GM21390 (cell line): ENCODE measurements around the gene CTBS.
"Not testable (repeated sequence)": the region's sequence is repeated elsewhere in the genome, so short reads cannot be mapped to it uniquely, and the experiment has no call there.

Experiments
- ATAC-seq: cut with Tn5 transposase; IDR thresholded peaks from one replicate; pipeline ENCODE4 v1.9.1; 2021; ENCODE audit not compliant: unreplicated experiment

CTBS gene

GRCh38 chr1:84573967-84574842 is at the start of gene CTBS:
Gene CTBS (minus strand): TSS chr1:84574440. CDS start chr1:84574415, 25 bp downstream.
- ATAC-seq: peak; percentile 78

- ATAC-seq: no peak
Measured at GRCh38 chr1:84621553-84621952, 47.3 kb upstream of the CTBS start.

- ATAC-seq: peak; percentile 96
Measured at GRCh38 chr1:84620720-84621313, 46.6 kb upstream of the CTBS start.

GRCh38 chr1:84619383-84620102 is 45.3 kb upstream of the CTBS start:
- no peak for ATAC-seq

- no peak for ATAC-seq
Measured at GRCh38 chr1:84617349-84617748, 43.1 kb upstream of the CTBS start.

GRCh38 chr1:84615790-84616189 is 41.5 kb upstream of the CTBS start:
- ATAC-seq: no peak

- ATAC-seq: no peak
Measured at GRCh38 chr1:84613887-84614286, 39.6 kb upstream of the CTBS start.

GRCh38 chr1:84613026-84613425 is 38.8 kb upstream of the CTBS start:
- ATAC-seq: no peak

GRCh38 chr1:84611796-84612195 is 37.6 kb upstream of the CTBS start:
- no peak for ATAC-seq

GRCh38 chr1:84611091-84611490 is 36.9 kb upstream of the CTBS start:
- no peak for ATAC-seq

- ATAC-seq: no peak
Measured at GRCh38 chr1:84606977-84607376, 32.7 kb upstream of the CTBS start.

- ATAC-seq: no peak
Measured at GRCh38 chr1:84605157-84605556, 30.9 kb upstream of the CTBS start.

GRCh38 chr1:84603941-84604830 is 29.9 kb upstream of the CTBS start:
- no peak for ATAC-seq

GRCh38 chr1:84603223-84603622 is 29.0 kb upstream of the CTBS start:
- no peak for ATAC-seq

- no peak for ATAC-seq
Measured at GRCh38 chr1:84600796-84601195, 26.6 kb upstream of the CTBS start.

- peak; percentile 74 for ATAC-seq
Measured at GRCh38 chr1:84598846-84599741, 24.9 kb upstream of the CTBS start.

GRCh38 chr1:84598418-84598817 is 24.2 kb upstream of the CTBS start:
- peak; percentile 2 for ATAC-seq

GRCh38 chr1:84597011-84597410 is 22.8 kb upstream of the CTBS start:
- no peak for ATAC-seq

GRCh38 chr1:84594959-84595358 is 20.7 kb upstream of the CTBS start:
- ATAC-seq: not testable (repeated sequence)

GRCh38 chr1:84587099-84587498 is 12.9 kb upstream of the CTBS start:
- no peak for ATAC-seq
